ENCODE results near the gene EXD3.

DNA sequence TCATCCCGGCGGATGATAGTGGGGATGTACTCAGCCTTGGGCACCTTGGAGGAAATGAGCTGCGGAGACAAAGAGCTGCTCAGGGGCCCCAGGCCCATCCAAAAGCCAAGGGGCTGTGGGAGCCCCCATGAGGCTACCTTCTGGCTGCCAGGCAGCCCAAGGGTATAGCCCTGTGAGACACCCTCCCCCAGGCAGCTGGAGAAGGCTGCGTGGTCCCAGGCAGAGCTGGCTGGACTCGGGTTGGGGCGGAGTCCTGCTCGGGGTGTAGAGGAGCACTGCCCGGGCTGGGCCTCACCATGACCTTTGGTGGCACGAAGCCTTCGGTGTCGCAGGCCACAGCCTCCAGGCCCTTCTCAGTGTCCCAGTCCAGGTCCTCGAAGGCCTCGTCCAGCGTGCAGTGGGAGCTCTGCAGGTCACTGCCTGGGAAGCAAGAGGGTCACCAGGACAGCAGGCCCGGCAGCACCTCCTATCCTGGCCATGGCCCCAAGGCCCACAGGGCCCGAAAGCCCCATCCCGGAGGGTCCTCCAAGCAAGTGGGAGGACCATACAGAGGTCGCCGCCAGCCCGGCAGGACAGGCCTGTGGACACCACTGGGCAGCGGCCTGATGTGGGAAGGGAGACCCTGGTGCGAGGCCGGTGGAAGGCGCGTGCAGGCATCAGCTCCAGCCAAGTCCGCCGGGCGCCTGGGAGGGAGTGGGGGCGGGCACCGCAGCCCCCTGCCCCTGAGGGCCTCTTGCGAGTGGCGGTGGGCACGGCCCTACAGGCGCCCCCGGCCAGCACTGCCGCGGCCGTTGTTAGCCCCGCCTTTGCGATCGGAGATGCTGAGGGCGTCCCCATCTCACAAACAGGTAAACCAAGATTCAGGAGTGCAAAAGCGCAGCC, 30.0 kb upstream of the EXD3 start:
- TF ChIP-seq, protein P1, sequence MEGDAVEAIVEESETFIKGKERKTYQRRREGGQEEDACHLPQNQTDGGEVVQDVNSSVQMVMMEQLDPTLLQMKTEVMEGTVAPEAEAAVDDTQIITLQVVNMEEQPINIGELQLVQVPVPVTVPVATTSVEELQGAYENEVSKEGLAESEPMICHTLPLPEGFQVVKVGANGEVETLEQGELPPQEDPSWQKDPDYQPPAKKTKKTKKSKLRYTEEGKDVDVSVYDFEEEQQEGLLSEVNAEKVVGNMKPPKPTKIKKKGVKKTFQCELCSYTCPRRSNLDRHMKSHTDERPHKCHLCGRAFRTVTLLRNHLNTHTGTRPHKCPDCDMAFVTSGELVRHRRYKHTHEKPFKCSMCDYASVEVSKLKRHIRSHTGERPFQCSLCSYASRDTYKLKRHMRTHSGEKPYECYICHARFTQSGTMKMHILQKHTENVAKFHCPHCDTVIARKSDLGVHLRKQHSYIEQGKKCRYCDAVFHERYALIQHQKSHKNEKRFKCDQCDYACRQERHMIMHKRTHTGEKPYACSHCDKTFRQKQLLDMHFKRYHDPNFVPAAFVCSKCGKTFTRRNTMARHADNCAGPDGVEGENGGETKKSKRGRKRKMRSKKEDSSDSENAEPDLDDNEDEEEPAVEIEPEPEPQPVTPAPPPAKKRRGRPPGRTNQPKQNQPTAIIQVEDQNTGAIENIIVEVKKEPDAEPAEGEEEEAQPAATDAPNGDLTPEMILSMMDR (conservative IDR thresholded peaks at IDR 0.05; ENCODE audit: low read depth, low read length) = no peak
- TF ChIP-seq RFX5 (IDR thresholded peaks at IDR 0.05; ENCODE audit: low read depth, low read length) (no peak), CEBPB (IDR thresholded peaks at IDR 0.05; ENCODE audit: low read depth, low read length) (no peak), SMC3 (IDR thresholded peaks at IDR 0.05; ENCODE audit: low read depth, low read length) (no peak), POLR2A (IDR thresholded peaks at IDR 0.05; ENCODE audit: low read depth, low read length) (no peak), BHLHE40 (IDR thresholded peaks at IDR 0.05; ENCODE audit: low read depth, low read length) (no peak), RAD21 (IDR thresholded peaks at IDR 0.05; ENCODE audit: low read length) (no peak)
- TF ChIP-seq, protein P2, sequence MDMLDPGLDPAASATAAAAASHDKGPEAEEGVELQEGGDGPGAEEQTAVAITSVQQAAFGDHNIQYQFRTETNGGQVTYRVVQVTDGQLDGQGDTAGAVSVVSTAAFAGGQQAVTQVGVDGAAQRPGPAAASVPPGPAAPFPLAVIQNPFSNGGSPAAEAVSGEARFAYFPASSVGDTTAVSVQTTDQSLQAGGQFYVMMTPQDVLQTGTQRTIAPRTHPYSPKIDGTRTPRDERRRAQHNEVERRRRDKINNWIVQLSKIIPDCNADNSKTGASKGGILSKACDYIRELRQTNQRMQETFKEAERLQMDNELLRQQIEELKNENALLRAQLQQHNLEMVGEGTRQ (IDR thresholded peaks at IDR 0.05; ENCODE audit: low read depth, low read length) = no peak
- TF ChIP-seq, protein P3, sequence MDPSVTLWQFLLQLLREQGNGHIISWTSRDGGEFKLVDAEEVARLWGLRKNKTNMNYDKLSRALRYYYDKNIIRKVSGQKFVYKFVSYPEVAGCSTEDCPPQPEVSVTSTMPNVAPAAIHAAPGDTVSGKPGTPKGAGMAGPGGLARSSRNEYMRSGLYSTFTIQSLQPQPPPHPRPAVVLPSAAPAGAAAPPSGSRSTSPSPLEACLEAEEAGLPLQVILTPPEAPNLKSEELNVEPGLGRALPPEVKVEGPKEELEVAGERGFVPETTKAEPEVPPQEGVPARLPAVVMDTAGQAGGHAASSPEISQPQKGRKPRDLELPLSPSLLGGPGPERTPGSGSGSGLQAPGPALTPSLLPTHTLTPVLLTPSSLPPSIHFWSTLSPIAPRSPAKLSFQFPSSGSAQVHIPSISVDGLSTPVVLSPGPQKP (IDR thresholded peaks at IDR 0.05; ENCODE audit: borderline replicate concordance, low read depth, low read length) = no peak

Measured in IMR-90 (cell line).